SIG-M5 (cell line): Measurements from ENCODE around the gene VAV2.

Source experiments
- DNase-seq: peaks from one replicate; lab custom pipeline; 2025; lab: John Stamatoyannopoulos, UW

The VAV2 gene

GRCh38 chr9:133850937-133851336 is 141.2 kb downstream of the VAV2 start:
- no peak for DNase-seq

- no peak for DNase-seq
Measured at GRCh38 chr9:133850161-133850560, 142.0 kb downstream of the VAV2 start.

- no peak for DNase-seq
Measured at GRCh38 chr9:133849110-133849670, 142.9 kb downstream of the VAV2 start.

GRCh38 chr9:133848471-133849109 is 143.5 kb downstream of the VAV2 start:
- DNase-seq = no peak

- no peak for DNase-seq
Measured at GRCh38 chr9:133846483-133847090, 145.5 kb downstream of the VAV2 start.

GRCh38 chr9:133845440-133845839 is 146.7 kb downstream of the VAV2 start:
- DNase-seq = no peak

GRCh38 chr9:133844881-133845410 is 147.2 kb downstream of the VAV2 start:
- no peak for DNase-seq

- no peak for DNase-seq
Measured at GRCh38 chr9:133844398-133844784, 147.7 kb downstream of the VAV2 start.

- no peak for DNase-seq
Measured at GRCh38 chr9:133843751-133844397, 148.2 kb downstream of the VAV2 start.

GRCh38 chr9:133843250-133843649 is 148.9 kb downstream of the VAV2 start:
- no peak for DNase-seq

GRCh38 chr9:133842721-133843227 is 149.3 kb downstream of the VAV2 start:
- DNase-seq = no peak

- no peak for DNase-seq
Measured at GRCh38 chr9:133842174-133842573, 149.9 kb downstream of the VAV2 start.

GRCh38 chr9:133841167-133841812 is 150.8 kb downstream of the VAV2 start:
- DNase-seq = no peak

GRCh38 chr9:133839822-133840329 is 152.2 kb downstream of the VAV2 start:
- DNase-seq = no peak

GRCh38 chr9:133838859-133839507 is 153.1 kb downstream of the VAV2 start:
- DNase-seq = no peak

GRCh38 chr9:133837627-133838597 is 154.2 kb downstream of the VAV2 start:
- DNase-seq = no peak

- no peak for DNase-seq
Measured at GRCh38 chr9:133836818-133837217, 155.3 kb downstream of the VAV2 start.

- no peak for DNase-seq
Measured at GRCh38 chr9:133836001-133836758, 155.9 kb downstream of the VAV2 start.

GRCh38 chr9:133835262-133835901 is 156.7 kb downstream of the VAV2 start:
- DNase-seq = no peak
